ENCODE data around the gene POLK. TPM values are rescaled to one million over a fixed set of nuclear protein-coding genes. Genes with fewer than 3 reads are reported as not detected.

The POLK gene
- total and polyA plus RNA-seq, 2 of the 13 experiments (the other 11 are each of a cell fraction or from before 2014, with no cell fraction given): 8.6 to 11.7 TPM

DNA sequence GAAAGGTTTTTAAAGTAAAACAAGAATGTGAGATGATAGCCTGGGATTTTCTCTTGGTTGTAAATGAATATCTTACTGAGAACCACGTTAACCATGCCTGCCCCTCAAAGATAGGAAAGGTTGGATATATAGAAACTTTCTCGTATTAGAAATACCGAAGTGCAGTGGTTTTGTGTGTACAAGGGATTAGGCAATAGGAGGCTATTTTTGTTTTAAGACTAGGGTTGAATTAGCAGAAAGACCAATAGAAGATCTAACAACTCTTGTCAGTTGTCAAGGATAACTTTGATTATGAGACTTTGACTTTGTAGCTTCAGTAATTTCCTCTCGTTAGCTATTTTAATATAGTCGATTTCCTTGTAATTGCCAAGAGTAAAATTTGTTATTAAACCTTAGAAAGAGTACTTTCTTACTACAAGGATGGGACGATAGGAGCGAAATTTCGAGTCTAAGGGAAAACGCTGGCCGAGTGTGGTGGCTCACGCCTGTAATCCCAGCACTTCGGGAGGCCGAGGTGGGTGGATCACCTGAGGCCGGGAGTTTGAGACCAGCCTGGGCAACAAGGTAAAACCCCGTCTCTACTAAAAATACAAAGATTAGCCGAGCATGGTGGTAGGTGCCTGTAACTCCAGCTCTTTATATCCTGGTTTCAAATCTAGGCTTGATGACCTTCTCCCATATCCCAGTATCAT, 838 bp downstream of the POLK start (continued):
- TF ChIP-seq GATAD1 (CRISPR knock-in tag; IDR thresholded peaks at IDR 0.05) (no peak), ESRRA (CRISPR knock-in tag; IDR thresholded peaks at IDR 0.05; ENCODE audit: low read depth) (no peak), STAG1 (CRISPR knock-in tag; IDR thresholded peaks at IDR 0.05) (no peak), SSRP1 (CRISPR knock-in tag; IDR thresholded peaks at IDR 0.05) (no peak), ZNF460 (CRISPR knock-in tag; IDR thresholded peaks at IDR 0.05; ENCODE audit: borderline replicate concordance) (peak; percentile 91), ETV5 (CRISPR knock-in tag; IDR thresholded peaks at IDR 0.05; ENCODE audit: borderline replicate concordance) (no peak), ZNF570 (CRISPR knock-in tag; IDR thresholded peaks at IDR 0.05; ENCODE audit: borderline replicate concordance) (no peak), ZNF557 (CRISPR knock-in tag; IDR thresholded peaks at IDR 0.05) (no peak), ZNF891 (CRISPR knock-in tag; IDR thresholded peaks at IDR 0.05) (no peak), HOXD1 (CRISPR knock-in tag; IDR thresholded peaks at IDR 0.05) (no peak), FOXA3 (CRISPR knock-in tag; IDR thresholded peaks at IDR 0.05) (peak; percentile 36; the same call in 1 of the 2 replicates), PTBP1 (IDR thresholded peaks at IDR 0.05; ENCODE audit: low read depth, low read length, poor library complexity, severe bottlenecking) (no peak), ZNF790 (CRISPR knock-in tag; IDR thresholded peaks at IDR 0.05; ENCODE audit: borderline replicate concordance) (no peak), FOSL1 (CRISPR knock-in tag; IDR thresholded peaks at IDR 0.05; ENCODE audit: borderline replicate concordance) (no peak), ZNF747 (CRISPR knock-in tag; IDR thresholded peaks at IDR 0.05; ENCODE audit: borderline replicate concordance) (no peak), HMG20B (CRISPR knock-in tag; conservative IDR thresholded peaks at IDR 0.05) (no peak)
- TF ChIP-seq, protein P1, sequence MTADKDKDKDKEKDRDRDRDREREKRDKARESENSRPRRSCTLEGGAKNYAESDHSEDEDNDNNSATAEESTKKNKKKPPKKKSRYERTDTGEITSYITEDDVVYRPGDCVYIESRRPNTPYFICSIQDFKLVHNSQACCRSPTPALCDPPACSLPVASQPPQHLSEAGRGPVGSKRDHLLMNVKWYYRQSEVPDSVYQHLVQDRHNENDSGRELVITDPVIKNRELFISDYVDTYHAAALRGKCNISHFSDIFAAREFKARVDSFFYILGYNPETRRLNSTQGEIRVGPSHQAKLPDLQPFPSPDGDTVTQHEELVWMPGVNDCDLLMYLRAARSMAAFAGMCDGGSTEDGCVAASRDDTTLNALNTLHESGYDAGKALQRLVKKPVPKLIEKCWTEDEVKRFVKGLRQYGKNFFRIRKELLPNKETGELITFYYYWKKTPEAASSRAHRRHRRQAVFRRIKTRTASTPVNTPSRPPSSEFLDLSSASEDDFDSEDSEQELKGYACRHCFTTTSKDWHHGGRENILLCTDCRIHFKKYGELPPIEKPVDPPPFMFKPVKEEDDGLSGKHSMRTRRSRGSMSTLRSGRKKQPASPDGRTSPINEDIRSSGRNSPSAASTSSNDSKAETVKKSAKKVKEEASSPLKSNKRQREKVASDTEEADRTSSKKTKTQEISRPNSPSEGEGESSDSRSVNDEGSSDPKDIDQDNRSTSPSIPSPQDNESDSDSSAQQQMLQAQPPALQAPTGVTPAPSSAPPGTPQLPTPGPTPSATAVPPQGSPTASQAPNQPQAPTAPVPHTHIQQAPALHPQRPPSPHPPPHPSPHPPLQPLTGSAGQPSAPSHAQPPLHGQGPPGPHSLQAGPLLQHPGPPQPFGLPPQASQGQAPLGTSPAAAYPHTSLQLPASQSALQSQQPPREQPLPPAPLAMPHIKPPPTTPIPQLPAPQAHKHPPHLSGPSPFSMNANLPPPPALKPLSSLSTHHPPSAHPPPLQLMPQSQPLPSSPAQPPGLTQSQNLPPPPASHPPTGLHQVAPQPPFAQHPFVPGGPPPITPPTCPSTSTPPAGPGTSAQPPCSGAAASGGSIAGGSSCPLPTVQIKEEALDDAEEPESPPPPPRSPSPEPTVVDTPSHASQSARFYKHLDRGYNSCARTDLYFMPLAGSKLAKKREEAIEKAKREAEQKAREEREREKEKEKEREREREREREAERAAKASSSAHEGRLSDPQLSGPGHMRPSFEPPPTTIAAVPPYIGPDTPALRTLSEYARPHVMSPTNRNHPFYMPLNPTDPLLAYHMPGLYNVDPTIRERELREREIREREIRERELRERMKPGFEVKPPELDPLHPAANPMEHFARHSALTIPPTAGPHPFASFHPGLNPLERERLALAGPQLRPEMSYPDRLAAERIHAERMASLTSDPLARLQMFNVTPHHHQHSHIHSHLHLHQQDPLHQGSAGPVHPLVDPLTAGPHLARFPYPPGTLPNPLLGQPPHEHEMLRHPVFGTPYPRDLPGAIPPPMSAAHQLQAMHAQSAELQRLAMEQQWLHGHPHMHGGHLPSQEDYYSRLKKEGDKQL (CRISPR knock-in tag; IDR thresholded peaks at IDR 0.05; ENCODE audit: low read depth): no peak
- TF ChIP-seq, protein P2, sequence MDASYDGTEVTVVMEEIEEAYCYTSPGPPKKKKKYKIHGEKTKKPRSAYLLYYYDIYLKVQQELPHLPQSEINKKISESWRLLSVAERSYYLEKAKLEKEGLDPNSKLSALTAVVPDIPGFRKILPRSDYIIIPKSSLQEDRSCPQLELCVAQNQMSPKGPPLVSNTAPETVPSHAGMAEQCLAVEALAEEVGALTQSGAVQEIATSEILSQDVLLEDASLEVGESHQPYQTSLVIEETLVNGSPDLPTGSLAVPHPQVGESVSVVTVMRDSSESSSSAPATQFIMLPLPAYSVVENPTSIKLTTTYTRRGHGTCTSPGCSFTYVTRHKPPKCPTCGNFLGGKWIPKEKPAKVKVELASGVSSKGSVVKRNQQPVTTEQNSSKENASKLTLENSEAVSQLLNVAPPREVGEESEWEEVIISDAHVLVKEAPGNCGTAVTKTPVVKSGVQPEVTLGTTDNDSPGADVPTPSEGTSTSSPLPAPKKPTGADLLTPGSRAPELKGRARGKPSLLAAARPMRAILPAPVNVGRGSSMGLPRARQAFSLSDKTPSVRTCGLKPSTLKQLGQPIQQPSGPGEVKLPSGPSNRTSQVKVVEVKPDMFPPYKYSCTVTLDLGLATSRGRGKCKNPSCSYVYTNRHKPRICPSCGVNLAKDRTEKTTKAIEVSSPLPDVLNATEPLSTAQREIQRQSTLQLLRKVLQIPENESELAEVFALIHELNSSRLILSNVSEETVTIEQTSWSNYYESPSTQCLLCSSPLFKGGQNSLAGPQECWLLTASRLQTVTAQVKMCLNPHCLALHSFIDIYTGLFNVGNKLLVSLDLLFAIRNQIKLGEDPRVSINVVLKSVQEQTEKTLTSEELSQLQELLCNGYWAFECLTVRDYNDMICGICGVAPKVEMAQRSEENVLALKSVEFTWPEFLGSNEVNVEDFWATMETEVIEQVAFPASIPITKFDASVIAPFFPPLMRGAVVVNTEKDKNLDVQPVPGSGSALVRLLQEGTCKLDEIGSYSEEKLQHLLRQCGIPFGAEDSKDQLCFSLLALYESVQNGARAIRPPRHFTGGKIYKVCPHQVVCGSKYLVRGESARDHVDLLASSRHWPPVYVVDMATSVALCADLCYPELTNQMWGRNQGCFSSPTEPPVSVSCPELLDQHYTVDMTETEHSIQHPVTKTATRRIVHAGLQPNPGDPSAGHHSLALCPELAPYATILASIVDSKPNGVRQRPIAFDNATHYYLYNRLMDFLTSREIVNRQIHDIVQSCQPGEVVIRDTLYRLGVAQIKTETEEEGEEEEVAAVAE (CRISPR knock-in tag; IDR thresholded peaks at IDR 0.05; ENCODE audit: borderline replicate concordance): 0 out of 2 replicates have a peak, but pooled peaks have one; percentile 3
- TF ChIP-seq, protein P3, sequence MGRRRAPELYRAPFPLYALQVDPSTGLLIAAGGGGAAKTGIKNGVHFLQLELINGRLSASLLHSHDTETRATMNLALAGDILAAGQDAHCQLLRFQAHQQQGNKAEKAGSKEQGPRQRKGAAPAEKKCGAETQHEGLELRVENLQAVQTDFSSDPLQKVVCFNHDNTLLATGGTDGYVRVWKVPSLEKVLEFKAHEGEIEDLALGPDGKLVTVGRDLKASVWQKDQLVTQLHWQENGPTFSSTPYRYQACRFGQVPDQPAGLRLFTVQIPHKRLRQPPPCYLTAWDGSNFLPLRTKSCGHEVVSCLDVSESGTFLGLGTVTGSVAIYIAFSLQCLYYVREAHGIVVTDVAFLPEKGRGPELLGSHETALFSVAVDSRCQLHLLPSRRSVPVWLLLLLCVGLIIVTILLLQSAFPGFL (CRISPR knock-in tag; IDR thresholded peaks at IDR 0.05): no peak
